ENCODE measurements around the gene TNRC6B. TPM values are rescaled to one million over a fixed set of nuclear protein-coding genes. Genes with fewer than 3 reads are reported as not detected.

TNRC6B gene
- total RNA-seq, 1 experiment from 2014 or later, result 58.1 TPM

GRCh38 chr22:40175611-40176244 lies 2.0 kb upstream of the TNRC6B start:
- H4K8ac ChIP-seq (replicated peaks; ENCODE audit: insufficient read length, low read depth, low read length), result no peak overlapping the region
- H2BK20ac ChIP-seq (ENCODE audit: low read depth, low read length, poor library complexity, severe bottlenecking), result no peak overlapping the region
- Mint-ChIP-seq H3K9me3 (no peaks in the 10 kb centered on the region; a peak in 1 of 5 replicates), H3K4me1 (peaks cover 35% of the 10 kb centered on the region in 2 experiments), H3K36me3 (ENCODE audit: insufficient read depth in 1 of 3, low read depth in 3 of 3) (peaks cover 0 to 4% (median 2%) of the 10 kb centered on the region in 3 experiments; a peak in 3 of 7 replicates), H3K27me3 (ENCODE audit: low read depth) (no peaks in the 10 kb centered on the region), H3K27ac (peak overlapping the region; percentile 66 to 92 (median 84); a peak in 5 of 7 replicates), H3K4me3 (peak overlapping the region; percentile 14 to 55; a peak in 2 of 5 replicates)
- TF ChIP-seq CTCF (conservative IDR thresholded peaks at IDR 0.05), result no peak
- H2BK120ac ChIP-seq (ENCODE audit: low read depth, low read length, poor library complexity, severe bottlenecking), result no peak overlapping the region
- no peak overlapping the region for H3K56ac ChIP-seq (ENCODE audit: insufficient read length, low read depth, low read length)
- WGBS (ENCODE audit: extremely low coverage, insufficient read length, low lambda C conversion rate), result no CpG with 5 or more reads among the region's 12 CpGs
- no peak overlapping the region; the same call in 1 of the 2 replicates for H3K4ac ChIP-seq (ENCODE audit: low read depth, low read length)
- H2BK5ac ChIP-seq (ENCODE audit: insufficient read length, low read length), result no peak overlapping the region
- H2BK12ac ChIP-seq (ENCODE audit: insufficient read length, low read depth, low read length), result peak overlapping the region; percentile 40
- no peak overlapping the region for H3K9ac ChIP-seq (ENCODE audit: extremely low read depth, insufficient read length, low read length)
- H3K79me2 ChIP-seq (ENCODE audit: insufficient read depth, low read length), result peaks cover 15% of the 10 kb centered on the region
- no peaks in the 10 kb centered on the region for H3K9me3 ChIP-seq (ENCODE audit: control insufficient read depth, low read depth, low read length)
- H3K18ac ChIP-seq (ENCODE audit: insufficient read length, low read depth, low read length), result no peak overlapping the region
- no peak overlapping the region for H3K27ac ChIP-seq (ENCODE audit: insufficient read length, low read depth, low read length)
- no peaks in the 10 kb centered on the region for H4K20me1 ChIP-seq (ENCODE audit: control insufficient read depth, insufficient read depth, insufficient read length)
- H3K23ac ChIP-seq (ENCODE audit: insufficient read length, low read depth, low read length), result no peak overlapping the region
- H3K79me1 ChIP-seq (ENCODE audit: insufficient read depth, low read depth, low read length, poor library complexity, severe bottlenecking), result no peaks in the 10 kb centered on the region
- no peak overlapping the region for H3K14ac ChIP-seq (ENCODE audit: insufficient read depth, low read length)
- no peaks in the 10 kb centered on the region for H3K27me3 ChIP-seq (ENCODE audit: insufficient read depth, low read length)
- peaks cover 11% of the 10 kb centered on the region; the same call in 1 of the 2 replicates for H3K4me1 ChIP-seq (ENCODE audit: insufficient read depth, low read length)
- no peak for DNase-seq
- no peak overlapping the region for H2BK15ac ChIP-seq (ENCODE audit: low read depth, low read length)
- no peak overlapping the region for H2AK5ac ChIP-seq (ENCODE audit: insufficient read length, low read length)
- no peak overlapping the region for H3T11ph ChIP-seq (ENCODE audit: low read length)
- H3K23me2 ChIP-seq (ENCODE audit: insufficient read length, low read depth, low read length, poor library complexity, severe bottlenecking), result peaks cover 12% of the 10 kb centered on the region
- no peak overlapping the region for H4K5ac ChIP-seq (ENCODE audit: insufficient read length, low read depth, low read length)
- H2AFZ ChIP-seq (ENCODE audit: low read length), result no peak overlapping the region
- H3K4me2 ChIP-seq (ENCODE audit: insufficient read depth, insufficient read length, low read length), result no peak overlapping the region
- H4K91ac ChIP-seq (ENCODE audit: insufficient read length, low read depth, low read length), result no peak overlapping the region

Measured in H9 (cell line).